Prostate gland (tissue), 2 donors: Measurements from ENCODE around the gene TMCC1. TPM values are rescaled to one million over a fixed set of nuclear protein-coding genes. Genes with fewer than 3 reads are reported as not detected.

Experiments used
- DNase-seq: peaks from one replicate; pipeline ENCODE4 v3.0.0-alpha.2; 2019; ENCODE audit warnings: low spot score
- H3K27ac ChIP-seq, 2 donors: fragments of 200-600 bp; sonication (generic); 2 replicates each; pipeline ENCODE4 v1.5.1; 2017 to 2019
- H3K27me3 ChIP-seq: fragments of 200-600 bp; sonication (generic); replicated peaks from 2 replicates; pipeline ENCODE4 v1.5.1; 2019; ENCODE audit not compliant: insufficient read depth
- H3K36me3 ChIP-seq, 2 donors: fragments of 200-600 bp; sonication (generic); 1 replicate in 1 of 2; 2 replicates in 1 of 2; pipeline versions ENCODE4 v1.5.1 to v1.8.1; 2017 to 2019
- H3K4me1 ChIP-seq: fragments of 200-600 bp; sonication (generic); replicated peaks from 2 replicates; pipeline ENCODE4 v1.5.1; 2019
- H3K4me3 ChIP-seq, 2 donors: fragments of 200-600 bp; sonication (generic); 2 replicates each; pipeline ENCODE4 v1.5.1; 2017 to 2019
- H3K9me3 ChIP-seq: fragments of 200-600 bp; sonication (generic); 2 replicates; pipeline ENCODE4 v1.5.1; 2017
- POLR2A ChIP-seq: fragments of 450-650 bp; IDR thresholded peaks from one replicate; pipeline ENCODE4 v1.6.1; 2016; ENCODE audit warnings: antibody characterized with exemption, mild to moderate bottlenecking
- POLR2AphosphoS5 ChIP-seq: sonication (generic); formaldehyde crosslinking; IDR thresholded peaks from one replicate; pipeline ENCODE4 v1.6.1; 2017; ENCODE audit warnings: antibody characterized with exemption
- WGBS: methylation state at CpG from one replicate; pipeline ENCODE4 v1.1.5; 2018; 5-methylcytosine and 5-hydroxymethylcytosine counted together
- intact Hi-C: fragments of 100-400 bp; cut with DNase I; formaldehyde crosslinking; loops from one replicate; pipeline ENCODE4 v1.14.2; 2022
- total RNA-seq, 2 donors: library from RNA; depleted of rRNA; stranded (reverse); fragments of >200 nt; gene quantifications; one replicate each; pipeline ENCODE4 v1.1.0, GENCODE V29; 2016
- TF ChIP-seq, protein P1 (sequence below), 4 experiments: fragments of 200-600 bp in 2 of 4; fragments of 450-650 bp in 2 of 4; sonication (generic) in 2 of 4; IDR thresholded peaks; 1 replicate in 3 of 4; 2 replicates in 1 of 4; pipeline ENCODE4 v1.5.1; 2016 to 2019; ENCODE audit warnings: antibody characterized with exemption in 4 of 4, mild to moderate bottlenecking in 2 of 4, moderate library complexity in 2 of 4

The TMCC1 gene
- total RNA-seq, 2 donors from 2014 or later = 27.6 to 43.9 TPM

DNA sequence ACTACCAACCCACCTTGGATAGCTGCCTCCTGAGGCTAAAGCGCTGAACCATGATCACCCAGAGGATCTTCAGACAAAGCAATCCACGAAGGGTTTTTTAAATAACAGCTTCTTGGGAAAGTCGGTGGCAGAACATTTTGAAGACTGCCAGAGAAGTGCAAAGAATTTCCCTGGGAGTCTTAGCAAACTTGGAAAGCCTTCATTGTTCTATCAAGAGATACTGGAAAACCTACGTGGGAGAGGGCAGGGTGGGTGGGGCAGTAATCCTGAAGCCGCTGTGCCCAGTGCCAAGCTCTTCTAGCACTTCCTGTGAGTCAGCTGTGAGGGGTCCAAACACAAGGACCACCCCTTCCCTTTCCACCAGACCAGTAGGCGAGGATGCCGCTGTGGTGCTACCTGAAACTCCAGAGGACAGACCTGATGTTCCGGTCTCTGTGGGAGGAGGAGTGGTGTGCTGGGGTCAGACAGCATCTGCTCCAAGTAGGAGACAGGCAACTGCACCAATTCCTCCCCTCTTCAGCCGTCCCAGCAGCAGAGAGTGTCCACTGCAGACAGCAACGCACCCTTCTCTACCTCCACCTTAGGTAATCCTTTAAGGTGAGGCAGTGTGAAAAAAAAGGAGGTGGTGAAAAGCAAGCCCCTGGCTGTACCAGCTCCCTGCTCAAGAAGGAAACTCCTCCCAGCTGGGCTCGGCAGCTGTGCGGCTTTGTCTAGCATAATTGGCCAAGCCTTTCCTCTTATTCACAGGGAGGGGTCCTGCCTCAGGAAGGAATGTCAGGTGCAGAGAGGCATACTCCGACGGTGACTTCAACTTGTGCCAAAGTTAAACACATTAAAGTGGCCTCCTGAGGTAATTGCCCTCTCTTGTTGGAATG, 99.0 kb downstream of the TMCC1 start:
- intact Hi-C loops = no loop called here
- DNase-seq = peak; percentile 24
- WGBS = 16% methylated on average over 14 of the region's 14 CpGs

GRCh38 chr3:129793942-129794310, 99.6 kb downstream of the TMCC1 start:
- DNase-seq = no peak
- 4% methylated on average over 2 of the region's 2 CpGs for WGBS
- no peak overlapping the region for H3K4me3 ChIP-seq
- intact Hi-C loops = no loop called here
- H3K27ac ChIP-seq = no peak overlapping the region
- no peaks in the 10 kb centered on the region for H3K27me3 ChIP-seq
- H3K4me1 ChIP-seq = peaks cover 21% of the 10 kb centered on the region
- no peaks in the 10 kb centered on the region for H3K36me3 ChIP-seq
- TF ChIP-seq, protein P1, sequence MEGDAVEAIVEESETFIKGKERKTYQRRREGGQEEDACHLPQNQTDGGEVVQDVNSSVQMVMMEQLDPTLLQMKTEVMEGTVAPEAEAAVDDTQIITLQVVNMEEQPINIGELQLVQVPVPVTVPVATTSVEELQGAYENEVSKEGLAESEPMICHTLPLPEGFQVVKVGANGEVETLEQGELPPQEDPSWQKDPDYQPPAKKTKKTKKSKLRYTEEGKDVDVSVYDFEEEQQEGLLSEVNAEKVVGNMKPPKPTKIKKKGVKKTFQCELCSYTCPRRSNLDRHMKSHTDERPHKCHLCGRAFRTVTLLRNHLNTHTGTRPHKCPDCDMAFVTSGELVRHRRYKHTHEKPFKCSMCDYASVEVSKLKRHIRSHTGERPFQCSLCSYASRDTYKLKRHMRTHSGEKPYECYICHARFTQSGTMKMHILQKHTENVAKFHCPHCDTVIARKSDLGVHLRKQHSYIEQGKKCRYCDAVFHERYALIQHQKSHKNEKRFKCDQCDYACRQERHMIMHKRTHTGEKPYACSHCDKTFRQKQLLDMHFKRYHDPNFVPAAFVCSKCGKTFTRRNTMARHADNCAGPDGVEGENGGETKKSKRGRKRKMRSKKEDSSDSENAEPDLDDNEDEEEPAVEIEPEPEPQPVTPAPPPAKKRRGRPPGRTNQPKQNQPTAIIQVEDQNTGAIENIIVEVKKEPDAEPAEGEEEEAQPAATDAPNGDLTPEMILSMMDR (IDR thresholded peaks at IDR 0.05) = no peak
- TF ChIP-seq POLR2A (no peak), POLR2AphosphoS5 (no peak)
- H3K9me3 ChIP-seq = no peaks in the 10 kb centered on the region

More for the DNA sequence above, 99.0 kb downstream of the TMCC1 start:
- no peaks in the 10 kb centered on the region for H3K36me3 ChIP-seq
- peaks cover 21% of the 10 kb centered on the region for H3K4me1 ChIP-seq
- no peaks in the 10 kb centered on the region for H3K9me3 ChIP-seq
- TF ChIP-seq POLR2AphosphoS5 (no peak), POLR2A (peak; percentile 21)
- TF ChIP-seq, protein P1 (IDR thresholded peaks at IDR 0.05) = no peak
- H3K4me3 ChIP-seq = no peak overlapping the region
- no peaks in the 10 kb centered on the region for H3K27me3 ChIP-seq
- no peak overlapping the region for H3K27ac ChIP-seq

DNA sequence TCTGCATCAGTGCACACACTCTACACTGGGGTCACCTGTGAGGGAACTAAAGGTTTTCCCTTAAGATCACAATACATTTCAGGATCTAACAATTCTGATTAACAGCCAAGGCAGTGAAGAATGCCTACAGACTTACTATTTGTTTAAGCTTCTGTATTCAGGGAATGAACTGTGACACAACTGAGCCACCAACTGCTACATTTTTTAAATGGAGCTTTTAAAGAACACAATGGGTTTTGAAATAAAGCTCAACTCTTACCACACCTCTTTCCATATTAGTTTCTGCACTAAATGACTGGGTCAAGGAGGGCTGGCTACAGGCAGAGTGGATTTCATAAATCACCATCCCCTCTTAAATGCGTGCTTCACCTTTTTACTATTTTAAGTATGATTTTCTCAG, 100.2 kb downstream of the TMCC1 start:
- intact Hi-C loops = no loop called here

DNA sequence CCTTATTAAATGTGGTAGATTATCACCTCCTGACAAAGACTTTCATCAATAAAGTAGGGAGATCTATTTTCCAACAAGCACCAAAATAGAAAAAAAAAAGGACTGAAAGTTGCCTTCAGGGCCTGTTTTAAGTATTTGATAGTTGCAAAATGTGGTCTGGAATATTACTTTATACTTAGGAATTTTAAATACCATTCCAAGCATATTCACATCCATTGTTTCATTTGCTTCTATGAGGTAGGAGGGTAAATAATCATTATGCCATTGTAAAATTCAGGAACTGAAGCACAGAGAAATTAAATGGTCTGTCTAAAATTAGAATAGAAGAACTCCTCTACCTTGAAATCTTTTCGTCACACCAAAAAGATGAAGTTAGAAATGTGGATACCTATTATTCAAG, 110.0 kb downstream of the TMCC1 start:
- Histone ChIP-seq H3K36me3 (no peaks in the 10 kb centered on the region), H3K4me1 (no peaks in the 10 kb centered on the region), H3K27ac (no peak overlapping the region), H3K27me3 (no peaks in the 10 kb centered on the region), H3K4me3 (no peak overlapping the region), H3K9me3 (no peaks in the 10 kb centered on the region)
- intact Hi-C loops = no loop called here
- 83% methylated on average over 1 of the region's 1 CpG for WGBS
- TF ChIP-seq POLR2A = no peak
- no peak for TF ChIP-seq POLR2AphosphoS5
- no peak for DNase-seq

More for the DNA sequence above, 100.2 kb downstream of the TMCC1 start:
- no peak for DNase-seq
- TF ChIP-seq POLR2AphosphoS5 = no peak
- TF ChIP-seq POLR2A = no peak
- TF ChIP-seq, protein P1 (IDR thresholded peaks at IDR 0.05) = no peak
- no peaks in the 10 kb centered on the region for H3K36me3 ChIP-seq
- H3K4me1 ChIP-seq = peaks cover 21% of the 10 kb centered on the region
- 61% methylated on average over 1 of the region's 1 CpG for WGBS
- no peaks in the 10 kb centered on the region for H3K9me3 ChIP-seq
- no peak overlapping the region for H3K4me3 ChIP-seq
- H3K27ac ChIP-seq = no peak overlapping the region
- H3K27me3 ChIP-seq = no peaks in the 10 kb centered on the region

GRCh38 chr3:129778871-129779270, 114.6 kb downstream of the TMCC1 start:
- intact Hi-C loops = no loop called here
- no peak for DNase-seq
- WGBS = 72% methylated on average over 2 of the region's 2 CpGs
- TF ChIP-seq, protein P1 (IDR thresholded peaks at IDR 0.05) = no peak
- TF ChIP-seq POLR2AphosphoS5 (no peak), POLR2A (no peak)
- Histone ChIP-seq H3K9me3 (no peaks in the 10 kb centered on the region), H3K36me3 (no peaks in the 10 kb centered on the region), H3K4me3 (no peak overlapping the region), H3K27me3 (no peaks in the 10 kb centered on the region), H3K27ac (no peak overlapping the region), H3K4me1 (no peaks in the 10 kb centered on the region)
